Peyer's patch (tissue), 4 donors: ENCODE data around the gene RNF220. TPM values are rescaled to one million over a fixed set of nuclear protein-coding genes. Genes with fewer than 3 reads are reported as not detected.

ENCODE experiments used
- DNase-seq, 3 donors: peaks; one replicate each; pipeline ENCODE4 v3.0.0-alpha.2; 2017 to 2019
- H3K27ac ChIP-seq, 4 donors: fragments of 200-600 bp; sonication (generic); one replicate each; pipeline ENCODE4 v1.5.1; 2016 to 2019
- H3K27me3 ChIP-seq, 2 donors: fragments of 200-600 bp; sonication (generic); one replicate each; pipeline ENCODE4 v1.5.1; 2019
- H3K36me3 ChIP-seq, 3 donors: fragments of 200-600 bp; sonication (generic); one replicate each; pipeline ENCODE4 v1.5.1; 2016 to 2019
- H3K4me1 ChIP-seq, 4 donors: fragments of 200-600 bp; sonication (generic); one replicate each; pipeline ENCODE4 v1.5.1; 2016 to 2019
- H3K4me3 ChIP-seq, 4 donors: fragments of 200-600 bp; sonication (generic); 1 replicate in 3 of 4; 2 replicates in 1 of 4; pipeline ENCODE4 v1.5.1; 2016 to 2019; ENCODE audit warnings: mild to moderate bottlenecking in 1 of 4
- H3K9me3 ChIP-seq, 4 donors: fragments of 200-600 bp; sonication (generic); one replicate each; pipeline ENCODE4 v1.5.1; 2016 to 2019; ENCODE audit warnings: mild to moderate bottlenecking in 1 of 4
- CTCF ChIP-seq, 6 experiments: fragments of 450-650 bp in 4 of 6; fragments of 200-600 bp in 2 of 6; sonication (generic) in 1 of 6; IDR thresholded peaks; one replicate each; pipeline ENCODE4 v1.5.1; 2017 to 2019; ENCODE audit warnings: antibody characterized with exemption in 6 of 6, mild to moderate bottlenecking in 3 of 6, moderate library complexity in 1 of 6
- POLR2A ChIP-seq, 2 donors: fragments of 450-650 bp; IDR thresholded peaks; one replicate each; pipeline ENCODE4 v1.5.1; 2017; ENCODE audit warnings: antibody characterized with exemption in 2 of 2, mild to moderate bottlenecking in 2 of 2, moderate library complexity in 2 of 2
- total RNA-seq, 4 donors: library from RNA; depleted of rRNA; stranded (reverse); fragments of >200 nt; gene quantifications; one replicate each; pipeline ENCODE4 v1.1.0, GENCODE V29; 2016

RNF220 gene
- total RNA-seq, 4 donors from 2014 or later, result 107 to 152 (median 114) TPM

- Histone ChIP-seq H3K4me3 (no peak overlapping the region), H3K4me1 (no peaks in the 10 kb centered on the region), H3K27me3 (no peaks in the 10 kb centered on the region), H3K9me3 (no peaks in the 10 kb centered on the region), H3K27ac (no peak overlapping the region), H3K36me3 (no peaks in the 10 kb centered on the region)
- peak in 1 of 3 donors; percentile 50 for DNase-seq
- TF ChIP-seq CTCF (IDR thresholded peaks at IDR 0.05) (no peak), POLR2A (IDR thresholded peaks at IDR 0.05) (no peak)
Observed at GRCh38 chr1:44531785-44532566, 126.9 kb downstream of the RNF220 start.

- Histone ChIP-seq H3K36me3 (no peaks in the 10 kb centered on the region), H3K4me3 (no peak overlapping the region), H3K9me3 (no peaks in the 10 kb centered on the region), H3K4me1 (no peaks in the 10 kb centered on the region), H3K27me3 (no peaks in the 10 kb centered on the region), H3K27ac (no peak overlapping the region)
- DNase-seq, result no peak
- TF ChIP-seq POLR2A (IDR thresholded peaks at IDR 0.05), result no peak
- TF ChIP-seq CTCF (IDR thresholded peaks at IDR 0.05), result no peak
Observed at GRCh38 chr1:44532567-44532944, 127.5 kb downstream of the RNF220 start.

GRCh38 chr1:44534771-44535170, 129.7 kb downstream of the RNF220 start:
- no peak for DNase-seq
- no peak for TF ChIP-seq CTCF (IDR thresholded peaks at IDR 0.05)
- no peak for TF ChIP-seq POLR2A (IDR thresholded peaks at IDR 0.05)
- Histone ChIP-seq H3K27ac (no peak overlapping the region), H3K4me1 (peaks cover 0 to 5% (median 0%) of the 10 kb centered on the region in 4 donors), H3K36me3 (no peaks in the 10 kb centered on the region), H3K27me3 (no peaks in the 10 kb centered on the region), H3K4me3 (no peak overlapping the region), H3K9me3 (no peaks in the 10 kb centered on the region)

- Histone ChIP-seq H3K4me1 (peaks cover 0 to 5% (median 0%) of the 10 kb centered on the region in 4 donors), H3K4me3 (no peak overlapping the region), H3K36me3 (no peaks in the 10 kb centered on the region), H3K27me3 (no peaks in the 10 kb centered on the region), H3K27ac (no peak overlapping the region), H3K9me3 (no peaks in the 10 kb centered on the region)
- DNase-seq, result no peak
- no peak for TF ChIP-seq CTCF (IDR thresholded peaks at IDR 0.05)
Observed at GRCh38 chr1:44536357-44537209, 131.5 kb downstream of the RNF220 start.

- peaks cover 0 to 5% (median 0%) of the 10 kb centered on the region in 4 donors for H3K4me1 ChIP-seq
- TF ChIP-seq CTCF (IDR thresholded peaks at IDR 0.05) (no peak), POLR2A (IDR thresholded peaks at IDR 0.05) (no peak)
- H3K27me3 ChIP-seq, result no peaks in the 10 kb centered on the region
- no peak for DNase-seq
- no peak overlapping the region for H3K4me3 ChIP-seq
- H3K27ac ChIP-seq, result peak overlapping the region in 1 of 4 donors; percentile 75
- H3K9me3 ChIP-seq, result no peaks in the 10 kb centered on the region
- no peaks in the 10 kb centered on the region for H3K36me3 ChIP-seq
Observed at GRCh38 chr1:44537538-44537937, 132.5 kb downstream of the RNF220 start.
